IMR-90 (cell line): Measurements from ENCODE around the gene ZNF200. TPM values are rescaled to one million over a fixed set of nuclear protein-coding genes. Genes with fewer than 3 reads are reported as not detected.
A peak's percentile ranks its signal among the peaks of the same experiment; 100 is the strongest.

Source experiments
- ATAC-seq: fragments of 200-7000 bp; cut with Tn5 transposase; 2 replicates; pipeline ENCODE4 v1.9.1; 2020; ENCODE audit warnings: low read depth, mild to moderate bottlenecking, moderate library complexity
- BruUV-seq: library from RNA; stranded (reverse); fragments of 400-500 nt; replicated peaks from 2 replicates; lab custom pipeline; 2021; lab: Mats Ljungman, UMichigan
- CTCF ChIA-PET: fragments of 300-600 bp; formaldehyde crosslinking; extraction: SDS; loops from one replicate; lab custom pipeline; 2021; ENCODE audit warnings: antibody characterized with exemption; lab: Yijun Ruan, JAX
- POLR2A ChIA-PET: fragments of 300-600 bp; sonication (Branson Sonifier 250); formaldehyde crosslinking; loops from one replicate; lab custom pipeline; 2022; ENCODE audit warnings: antibody characterized with exemption; ENCODE audit not compliant: unreplicated experiment; lab: Charles Lee
- DNase-seq: peaks from one replicate; pipeline ENCODE4 v3.0.0; 2013
- H2AFZ ChIP-seq: replicated peaks from 2 replicates; pipeline ENCODE3; 2013; ENCODE audit warnings: low read length, mild to moderate bottlenecking; ENCODE audit not compliant: poor library complexity
- H2AK5ac ChIP-seq: 2 replicates; pipeline ENCODE4 v1.6.1; 2013; ENCODE audit warnings: low read depth, low read length, inconsistent platforms
- H2AK9ac ChIP-seq: replicated peaks from 2 replicates; pipeline ENCODE3; 2013; ENCODE audit warnings: mild to moderate bottlenecking, low read depth, low read length, moderate library complexity; ENCODE audit not compliant: poor library complexity
- H2BK120ac ChIP-seq: 2 replicates; pipeline ENCODE4 v1.6.1; 2013; ENCODE audit warnings: low read depth, low read length, inconsistent platforms
- H2BK15ac ChIP-seq: 3 replicates; pipeline ENCODE4 v1.6.1; 2013; ENCODE audit warnings: low read depth, low read length, inconsistent platforms
- H2BK20ac ChIP-seq: 2 replicates; pipeline ENCODE4 v1.6.1; 2013; ENCODE audit warnings: low read depth, mild to moderate bottlenecking, inconsistent platforms, low read length, moderate library complexity
- H2BK5ac ChIP-seq: 2 replicates; pipeline ENCODE4 v1.6.1; 2013; ENCODE audit warnings: mild to moderate bottlenecking, low read depth, low read length, inconsistent platforms; ENCODE audit not compliant: poor library complexity, severe bottlenecking
- H3K14ac ChIP-seq: replicated peaks from 2 replicates; pipeline ENCODE4 v1.6.1; 2013; ENCODE audit warnings: low read depth, low read length, inconsistent platforms
- H3K18ac ChIP-seq: 2 replicates; pipeline ENCODE4 v1.6.1; 2013; ENCODE audit warnings: low read depth, low read length, control low read depth
- H3K23ac ChIP-seq: 2 replicates; pipeline ENCODE4 v1.6.1; 2013; ENCODE audit warnings: low read depth, low read length, inconsistent platforms
- H3K27ac ChIP-seq: 2 replicates; pipeline ENCODE4 v1.5.1; 2013; ENCODE audit warnings: mild to moderate bottlenecking, control low read depth, low read length; ENCODE audit not compliant: insufficient read depth
- H3K27me3 ChIP-seq: 2 replicates; pipeline ENCODE4 v1.6.1; 2013; ENCODE audit warnings: low read length; ENCODE audit not compliant: control insufficient read depth, insufficient read depth
- H3K36me3 ChIP-seq: 2 replicates; pipeline ENCODE4 v1.6.1; 2013; ENCODE audit warnings: low read length, mixed read lengths; ENCODE audit not compliant: control insufficient read depth, insufficient read depth
- H3K4ac ChIP-seq: 2 replicates; pipeline ENCODE4 v1.6.1; 2013; ENCODE audit warnings: low read depth, low read length, inconsistent platforms
- H3K4me1 ChIP-seq: 2 replicates; pipeline ENCODE4 v1.6.1; 2013; ENCODE audit warnings: low read length, mixed read lengths; ENCODE audit not compliant: control insufficient read depth, insufficient read depth
- H3K4me2 ChIP-seq: 2 replicates; pipeline ENCODE4 v1.6.1; 2013; ENCODE audit warnings: low read depth, mild to moderate bottlenecking, control low read depth, low read length, moderate library complexity
- H3K4me3 ChIP-seq: 2 replicates; pipeline ENCODE4 v1.5.1; 2013; ENCODE audit warnings: low read depth, mild to moderate bottlenecking, control low read depth, low read length, moderate library complexity; ENCODE audit not compliant: insufficient read depth
- H3K56ac ChIP-seq: 2 replicates; pipeline ENCODE4 v1.6.1; 2013; ENCODE audit warnings: low read length, inconsistent platforms; ENCODE audit not compliant: insufficient read depth; ENCODE audit errors: extremely low read depth
- H3K79me1 ChIP-seq, 2 experiments: 2 replicates each; pipeline ENCODE4 v1.6.1; 2013; ENCODE audit warnings: low read length in 2 of 2, inconsistent platforms in 1 of 2, low read depth in 1 of 2
- H3K9ac ChIP-seq: 2 replicates; pipeline ENCODE4 v1.6.1; 2013; ENCODE audit warnings: low read depth, low read length, control low read depth
- H3K9me1 ChIP-seq: 2 replicates; pipeline ENCODE4 v1.6.1; 2013; ENCODE audit warnings: low read length, inconsistent platforms; ENCODE audit not compliant: insufficient read depth
- H3K9me3 ChIP-seq: 2 replicates; pipeline ENCODE4 v1.6.1; 2013; ENCODE audit warnings: low read length; ENCODE audit not compliant: control insufficient read depth, insufficient read depth
- H4K20me1 ChIP-seq: 2 replicates; pipeline ENCODE4 v1.6.1; 2013; ENCODE audit warnings: low read length, inconsistent platforms; ENCODE audit not compliant: insufficient read depth
- H4K5ac ChIP-seq: 2 replicates; pipeline ENCODE4 v1.6.1; 2013; ENCODE audit warnings: mild to moderate bottlenecking, low read depth, low read length, control low read depth
- H4K8ac ChIP-seq, 2 experiments: 2 replicates each; pipeline ENCODE4 v1.6.1; 2013; ENCODE audit warnings: low read depth in 2 of 2, low read length in 2 of 2, control low read depth in 1 of 2, inconsistent platforms in 1 of 2
- H4K91ac ChIP-seq: 2 replicates; pipeline ENCODE4 v1.6.1; 2013; ENCODE audit warnings: low read depth, low read length, inconsistent platforms; ENCODE audit not compliant: insufficient read depth
- CEBPB ChIP-seq: IDR thresholded peaks from 2 replicates; pipeline ENCODE4 v1.6.1; 2012; ENCODE audit warnings: low read depth, low read length, improper control_type of control experiment
- FOS ChIP-seq: fragments of 150-350 bp; IDR thresholded peaks from 2 replicates; pipeline ENCODE4 v1.6.1; 2016; ENCODE audit warnings: low read depth, low read length
- MAFK ChIP-seq: IDR thresholded peaks from 2 replicates; pipeline ENCODE4 v1.6.1; 2012; ENCODE audit warnings: low read depth, low read length, improper control_type of control experiment
- USF2 ChIP-seq: fragments of 150-350 bp; IDR thresholded peaks from 2 replicates; pipeline ENCODE4 v1.6.1; 2017; ENCODE audit warnings: mild to moderate bottlenecking, antibody characterized with exemption, low read length, low read depth
- WGBS, 2 experiments: methylation state at CpG; one replicate each; pipeline versions ENCODE4 v1.1.5 to v1.1.7; 2013; ENCODE audit warnings: missing lambda C conversion rate in 2 of 2; ENCODE audit not compliant: insufficient read length in 1 of 2; ENCODE audit errors: extremely low coverage in 2 of 2; 5-methylcytosine and 5-hydroxymethylcytosine counted together
- dilution Hi-C: fragments of 300-500 bp; cut with HindIII; formaldehyde crosslinking; loops from one replicate; pipeline ENCODE4 v1.14.3; 2018; ENCODE audit warnings: low sequenced_read_pairs; ENCODE audit not compliant: unreplicated experiment
- in situ Hi-C: fragments of 300-500 bp; cut with MboI; formaldehyde crosslinking; loops from 3 replicates; pipeline ENCODE4 v1.14.3; 2019; ENCODE audit warnings: low sequenced_read_pairs, inconsistent platforms, mixed read lengths
- intact Hi-C: fragments of 100-400 bp; cut with micrococcal nuclease; formaldehyde crosslinking; loops from 2 replicates; pipeline ENCODE4 v1.10.0; 2022
- polyA plus RNA-seq, 3 experiments: library from polyadenylated mRNA; depleted of rRNA; stranded (reverse); fragments of >200 nt; gene quantifications; 2 replicates each; pipeline ENCODE4 v1.2.3, GENCODE V29; 2012; ENCODE audit warnings: low replicate concordance in 1 of 3
- total RNA-seq: library from RNA; depleted of rRNA; stranded (reverse); fragments of >200 nt; gene quantifications from 2 replicates; pipeline ENCODE4 v1.2.3, GENCODE V29; 2012

ZNF200 gene
- total and polyA plus RNA-seq, 2 of the 4 experiments (the other 2 are of a cell fraction), result 3.7 to 7.5 TPM

- no peak for TF ChIP-seq USF2
Observed at GRCh38 chr16:3262517-3262916, 27.6 kb upstream of the ZNF200 start (continued).

GRCh38 chr16:3259836-3260235 lies 24.9 kb upstream of the ZNF200 start:
- Histone ChIP-seq H3K14ac (no peak overlapping the region), H2BK5ac (no peak overlapping the region), H3K23ac (no peak overlapping the region), H3K18ac (no peak overlapping the region), H3K79me1 (peaks cover 0 to 3% of the 10 kb centered on the region in 2 experiments; a peak in 2 of 4 replicates), H3K4me2 (no peak overlapping the region), H3K4ac (no peak overlapping the region), H3K4me3 (no peak overlapping the region), H2BK120ac (no peak overlapping the region), H3K4me1 (0 out of 2 replicates have a peak, but pooled peaks cover 1% of the 10 kb centered on the region), H2AK9ac (no peak overlapping the region), H2AK5ac (no peak overlapping the region), H3K9me1 (no peaks in the 10 kb centered on the region; the same call in 1 of the 2 replicates), H3K56ac (no peak overlapping the region), H4K8ac (no peak overlapping the region), H2BK20ac (no peak overlapping the region), H3K27ac (no peak overlapping the region), H4K5ac (no peak overlapping the region), H3K9me3 (no peaks in the 10 kb centered on the region; the same call in 1 of the 2 replicates), H3K27me3 (peaks cover 8% of the 10 kb centered on the region; the same call in 1 of the 2 replicates), H2BK15ac (no peak overlapping the region), H3K36me3 (no peaks in the 10 kb centered on the region), H3K9ac (no peak overlapping the region), H2AFZ (no peak overlapping the region), H4K20me1 (no peaks in the 10 kb centered on the region), H4K91ac (no peak overlapping the region)
- 0 out of 2 replicates have a peak, but pooled peaks have one; percentile 4 for TF ChIP-seq CEBPB
- TF ChIP-seq MAFK, result no peak
- TF ChIP-seq FOS, result no peak
- intact Hi-C loops, result loop anchor here (5.0 kb wide), 1 partner anchor 73 kb away; the partner anchor contains the start of gene OR1F1
- ChIA-PET CTCF (no interaction called here), POLR2A (no interaction called here)
- DNase-seq (no peak), ATAC-seq (no peak)
- BruUV-seq, result no TSS peak
- in situ Hi-C loops, result no loop called here
- dilution Hi-C loops, result no loop called here
- WGBS, 2 experiments, result no CpG with 5 or more reads among the region's 8 CpGs
